NCI-H1048 (cell line): ENCODE data around the gene CAMK1.
A peak's percentile ranks its signal among the peaks of the same experiment; 100 is the strongest.

Experiments
- DNase-seq: peaks from one replicate; lab custom pipeline; 2025; lab: John Stamatoyannopoulos, UW

The CAMK1 gene

DNA sequence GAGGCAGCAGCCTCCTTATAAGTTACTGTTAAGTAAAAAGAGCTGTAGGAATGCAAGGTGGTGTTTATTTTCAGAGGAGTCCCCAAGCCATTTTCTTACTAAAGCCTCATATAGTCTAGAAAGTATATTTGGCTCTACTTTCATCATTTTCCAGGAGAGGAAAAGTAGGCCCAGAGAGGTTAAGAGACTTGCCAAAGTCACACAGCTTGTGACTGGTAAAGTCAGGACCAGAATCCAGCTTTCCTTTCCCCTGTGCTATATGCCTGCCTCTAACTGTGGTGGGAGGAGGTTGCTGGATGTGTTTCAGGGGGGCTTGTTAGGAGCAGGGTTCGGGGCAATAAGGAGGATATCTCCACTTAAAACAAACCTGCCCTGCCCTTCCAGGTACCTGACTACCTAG is 27.2 kb downstream of the CAMK1 start:
- no peak for DNase-seq

DNA sequence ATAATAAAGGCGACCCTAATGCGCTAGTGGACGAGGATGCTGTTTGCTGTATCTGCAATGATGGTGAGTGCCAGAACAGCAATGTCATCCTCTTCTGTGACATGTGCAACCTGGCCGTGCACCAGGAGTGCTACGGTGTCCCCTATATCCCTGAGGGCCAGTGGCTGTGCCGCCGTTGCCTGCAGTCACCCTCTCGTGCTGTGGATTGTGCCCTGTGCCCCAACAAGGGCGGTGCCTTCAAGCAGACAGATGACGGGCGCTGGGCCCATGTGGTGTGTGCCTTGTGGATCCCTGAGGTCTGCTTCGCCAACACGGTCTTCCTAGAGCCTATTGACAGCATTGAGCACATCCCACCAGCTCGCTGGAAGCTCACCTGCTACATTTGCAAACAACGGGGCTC is 30.6 kb downstream of the CAMK1 start:
- no peak for DNase-seq

GRCh38 chr3:9736831-9737230 is 32.9 kb downstream of the CAMK1 start:
- DNase-seq = no peak

- no peak for DNase-seq
Measured at GRCh38 chr3:9732740-9733115, 37.0 kb downstream of the CAMK1 start.

- no peak for DNase-seq
Measured at GRCh38 chr3:9732080-9732739, 37.5 kb downstream of the CAMK1 start.

- DNase-seq = peak; percentile 97
Measured at GRCh38 chr3:9731206-9732079, 38.3 kb downstream of the CAMK1 start, which contains the start of gene BRPF1. BRPF1 (plus strand) TSS chr3:9731735; CDS start chr3:9734141, 2,406 bp downstream.

- no peak for DNase-seq
Measured at GRCh38 chr3:9730657-9731205, 39.0 kb downstream of the CAMK1 start.

- DNase-seq = no peak
Measured at GRCh38 chr3:9729419-9729818, 40.3 kb downstream of the CAMK1 start.

DNA sequence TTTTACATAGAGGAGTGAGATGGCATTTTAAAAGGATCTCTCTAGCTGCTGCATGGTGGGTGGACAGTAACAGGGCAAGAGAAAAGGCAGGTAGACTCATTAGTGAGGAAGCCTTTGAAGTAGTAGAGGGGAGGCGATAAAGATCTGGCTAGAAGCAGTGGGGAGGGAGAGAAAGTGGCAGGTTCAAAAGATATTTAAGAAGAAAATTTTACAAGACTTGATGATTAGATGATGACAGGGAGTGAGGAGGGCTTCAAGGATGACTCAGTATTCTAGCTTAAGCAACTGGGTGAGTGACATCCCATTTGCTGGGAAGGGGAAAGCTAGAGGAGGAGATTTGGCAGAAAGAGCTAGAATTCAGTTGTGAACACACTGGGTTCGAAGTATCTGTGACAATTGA is 42.0 kb downstream of the CAMK1 start:
- no peak for DNase-seq

DNA sequence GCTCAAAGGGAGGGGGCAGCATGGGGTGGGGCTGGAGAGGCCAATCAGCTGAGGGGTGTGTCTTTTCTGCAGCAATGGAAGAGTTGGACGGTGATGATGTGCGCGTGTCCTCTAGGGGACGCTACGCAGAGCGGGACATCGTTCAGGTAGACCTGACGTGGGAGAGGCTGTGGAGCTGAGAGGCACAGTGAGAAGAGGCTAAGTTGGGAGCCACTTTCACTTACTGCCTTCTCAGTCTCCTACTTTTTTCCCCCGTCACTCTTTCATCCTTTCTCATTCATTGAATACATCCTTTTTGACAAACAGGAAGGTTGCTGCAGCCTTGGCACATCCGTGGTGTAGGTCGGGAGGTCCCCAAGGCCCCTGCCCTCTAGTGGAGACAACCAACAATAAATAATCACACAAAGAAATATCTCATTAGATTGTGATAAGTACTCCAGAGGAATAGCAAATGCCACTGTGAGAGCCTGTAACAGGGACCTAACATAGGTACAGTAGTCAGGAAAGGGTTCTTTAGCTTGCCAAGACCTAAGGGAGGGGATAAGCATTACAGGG is 42.6 kb downstream of the CAMK1 start:
- no peak for DNase-seq

GRCh38 chr3:9725775-9726515 is 43.8 kb downstream of the CAMK1 start:
- no peak for DNase-seq

- DNase-seq = no peak
Measured at GRCh38 chr3:9721700-9722060, 48.1 kb downstream of the CAMK1 start.

DNA sequence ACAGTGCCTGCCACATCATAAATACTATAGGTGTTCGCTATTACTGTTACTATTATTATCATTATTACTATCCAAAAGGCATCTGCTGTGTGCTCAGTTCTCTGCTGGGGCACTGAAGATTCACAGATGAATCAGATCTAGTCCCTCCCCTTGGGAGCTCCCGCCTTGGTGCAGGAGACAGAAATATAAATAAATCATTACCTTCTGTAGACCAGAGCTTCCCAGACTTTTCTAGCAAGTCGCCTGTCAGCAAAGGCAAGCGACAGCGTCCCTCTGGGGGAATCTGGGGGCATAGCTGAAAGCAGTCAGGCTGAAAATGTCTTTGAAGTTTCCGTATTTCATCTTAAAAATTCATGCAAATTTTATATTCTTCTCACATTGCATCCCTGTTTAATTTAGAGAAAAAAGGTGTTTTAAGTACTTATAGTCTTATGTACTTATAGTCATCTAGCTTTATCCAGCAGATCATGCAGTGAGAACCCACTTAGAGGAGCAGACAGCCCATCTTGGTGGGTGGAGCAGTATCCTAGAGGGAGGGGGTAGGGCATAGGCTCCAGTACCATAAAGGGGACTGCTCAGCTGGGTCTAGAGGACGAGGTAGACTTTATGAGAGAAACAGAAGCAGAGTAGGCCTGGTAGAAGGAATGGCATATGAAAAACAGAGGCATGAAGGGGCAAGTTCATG is 48.6 kb downstream of the CAMK1 start:
- no peak for DNase-seq

GRCh38 chr3:9718118-9718517 is 51.6 kb downstream of the CAMK1 start:
- DNase-seq = no peak

- no peak for DNase-seq
Measured at GRCh38 chr3:9717563-9717962, 52.2 kb downstream of the CAMK1 start.

DNA sequence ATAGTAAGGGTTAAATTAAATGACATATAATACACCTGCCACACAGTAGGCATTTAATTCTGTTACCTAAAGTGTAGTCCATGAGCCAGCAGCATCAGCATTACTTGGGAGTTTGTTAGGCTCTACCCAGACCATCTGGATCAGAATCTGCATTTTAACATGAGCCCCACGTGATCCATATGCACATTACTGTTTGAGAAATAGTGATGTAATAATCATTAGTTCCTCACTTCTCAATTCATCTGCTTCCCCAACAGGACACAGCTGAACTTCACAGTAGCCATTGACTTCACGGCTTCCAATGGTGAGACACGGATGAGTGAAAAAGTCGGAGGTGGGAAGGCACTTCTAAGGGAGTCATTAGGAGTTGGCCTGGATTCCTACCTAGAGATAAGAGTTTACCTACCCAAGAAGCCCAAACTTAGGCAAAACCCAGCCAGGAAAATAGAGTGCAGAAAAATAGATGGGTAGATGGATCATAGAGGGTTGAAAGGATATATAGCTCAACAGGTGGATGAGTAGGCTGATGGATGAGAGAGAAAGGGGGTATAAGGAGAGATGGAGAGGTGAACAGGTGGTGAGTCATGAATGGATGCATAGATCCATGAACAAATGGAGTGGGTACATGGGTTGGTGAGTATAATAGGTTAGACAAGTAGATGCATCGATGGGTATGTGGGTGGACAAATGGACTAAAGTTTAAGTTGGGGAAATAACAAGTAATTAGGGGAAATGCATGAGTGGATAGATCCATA is 52.8 kb downstream of the CAMK1 start:
- no peak for DNase-seq

- DNase-seq = no peak
Measured at GRCh38 chr3:9715764-9716437, 53.8 kb downstream of the CAMK1 start.

GRCh38 chr3:9715136-9715535 is 54.6 kb downstream of the CAMK1 start:
- no peak for DNase-seq

DNA sequence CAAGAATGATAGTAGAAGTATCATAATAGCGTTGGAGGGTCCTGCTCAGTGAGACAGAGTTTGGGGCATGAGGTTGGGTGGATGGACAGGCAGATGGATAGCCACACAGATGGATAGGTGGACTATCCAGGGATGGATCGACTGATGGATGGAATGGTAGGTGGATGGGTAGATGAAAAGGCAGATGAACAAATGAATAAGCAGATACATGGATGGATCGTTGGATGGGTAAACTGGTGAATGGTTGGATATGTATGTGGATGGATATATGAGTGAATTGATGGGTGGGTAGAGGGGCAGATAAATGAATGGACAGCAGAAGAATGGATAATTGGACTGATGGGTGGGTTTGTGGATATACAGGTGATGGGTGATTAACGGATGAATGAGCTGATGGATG is 56.6 kb downstream of the CAMK1 start:
- DNase-seq = no peak

DNA sequence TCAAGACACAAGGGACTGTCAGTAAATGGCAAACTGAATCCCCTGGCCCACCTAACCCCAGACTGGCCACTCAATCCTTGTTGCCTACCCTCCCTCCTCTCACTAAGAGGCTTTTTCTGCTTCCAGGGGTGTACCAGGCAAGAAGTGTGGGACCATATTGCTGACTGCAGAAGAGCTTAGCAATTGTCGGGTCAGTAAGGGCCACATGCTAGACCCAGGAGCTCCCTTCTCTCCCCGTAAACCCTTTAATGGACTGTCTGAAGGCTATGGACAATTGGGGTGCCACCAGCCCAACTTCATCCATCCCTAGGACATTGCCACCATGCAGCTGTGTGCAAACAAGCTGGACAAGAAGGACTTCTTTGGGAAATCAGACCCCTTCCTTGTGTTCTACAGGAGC is 57.3 kb downstream of the CAMK1 start:
- DNase-seq = no peak
